ENCODE measurements around the gene GALM.
A peak's percentile ranks its signal among the peaks of the same experiment; 100 is the strongest.

The GALM gene

GRCh38 chr2:38656866-38657480, 8.9 kb upstream of the GALM start:
- Histone ChIP-seq H3K9me3 (ENCODE audit: control insufficient read depth, low read length) (no peaks in the 10 kb centered on the region), H3K4me3 (ENCODE audit: insufficient read depth, low read depth, low read length, poor library complexity, severe bottlenecking) (no peak overlapping the region), H3K27me3 (replicated peaks; ENCODE audit: control insufficient read depth, insufficient read depth, low read length, poor library complexity, severe bottlenecking) (no peaks in the 10 kb centered on the region), H3K4me1 (ENCODE audit: control insufficient read depth, insufficient read depth, low read length, poor library complexity, severe bottlenecking) (peaks cover 25% of the 10 kb centered on the region), H3K36me3 (ENCODE audit: control insufficient read depth, insufficient read depth, low read length) (no peaks in the 10 kb centered on the region), H3K27ac (ENCODE audit: insufficient read depth, low read length, poor library complexity, severe bottlenecking) (no peak overlapping the region)
- no peak for DNase-seq

- no peak for DNase-seq
- H3K9me3 ChIP-seq (ENCODE audit: control insufficient read depth, low read length) = no peaks in the 10 kb centered on the region
- H3K4me1 ChIP-seq (ENCODE audit: control insufficient read depth, insufficient read depth, low read length, poor library complexity, severe bottlenecking) = peaks cover 17% of the 10 kb centered on the region
- H3K36me3 ChIP-seq (ENCODE audit: control insufficient read depth, insufficient read depth, low read length) = no peaks in the 10 kb centered on the region
- no peaks in the 10 kb centered on the region for H3K27me3 ChIP-seq (replicated peaks; ENCODE audit: control insufficient read depth, insufficient read depth, low read length, poor library complexity, severe bottlenecking)
- no peak overlapping the region for H3K4me3 ChIP-seq (ENCODE audit: insufficient read depth, low read depth, low read length, poor library complexity, severe bottlenecking)
- no peak overlapping the region for H3K27ac ChIP-seq (ENCODE audit: insufficient read depth, low read length, poor library complexity, severe bottlenecking)
Measured at GRCh38 chr2:38658613-38659012, 7.3 kb upstream of the GALM start.

GRCh38 chr2:38659115-38659514, 6.8 kb upstream of the GALM start:
- Histone ChIP-seq H3K27ac (ENCODE audit: insufficient read depth, low read length, poor library complexity, severe bottlenecking) (no peak overlapping the region), H3K4me3 (ENCODE audit: insufficient read depth, low read depth, low read length, poor library complexity, severe bottlenecking) (no peak overlapping the region), H3K27me3 (replicated peaks; ENCODE audit: control insufficient read depth, insufficient read depth, low read length, poor library complexity, severe bottlenecking) (no peaks in the 10 kb centered on the region), H3K4me1 (ENCODE audit: control insufficient read depth, insufficient read depth, low read length, poor library complexity, severe bottlenecking) (peaks cover 12% of the 10 kb centered on the region), H3K36me3 (ENCODE audit: control insufficient read depth, insufficient read depth, low read length) (no peaks in the 10 kb centered on the region), H3K9me3 (ENCODE audit: control insufficient read depth, low read length) (no peaks in the 10 kb centered on the region)
- no peak for DNase-seq

GRCh38 chr2:38660282-38660681, 5.6 kb upstream of the GALM start:
- Histone ChIP-seq H3K36me3 (ENCODE audit: control insufficient read depth, insufficient read depth, low read length) (no peaks in the 10 kb centered on the region), H3K27ac (ENCODE audit: insufficient read depth, low read length, poor library complexity, severe bottlenecking) (no peak overlapping the region), H3K9me3 (ENCODE audit: control insufficient read depth, low read length) (no peaks in the 10 kb centered on the region), H3K4me3 (ENCODE audit: insufficient read depth, low read depth, low read length, poor library complexity, severe bottlenecking) (no peak overlapping the region), H3K27me3 (replicated peaks; ENCODE audit: control insufficient read depth, insufficient read depth, low read length, poor library complexity, severe bottlenecking) (no peaks in the 10 kb centered on the region), H3K4me1 (ENCODE audit: control insufficient read depth, insufficient read depth, low read length, poor library complexity, severe bottlenecking) (peaks cover 3% of the 10 kb centered on the region)
- no peak for DNase-seq

GRCh38 chr2:38661306-38661705, 4.6 kb upstream of the GALM start:
- H3K27me3 ChIP-seq (replicated peaks; ENCODE audit: control insufficient read depth, insufficient read depth, low read length, poor library complexity, severe bottlenecking) = no peaks in the 10 kb centered on the region
- no peak for DNase-seq
- no peaks in the 10 kb centered on the region for H3K36me3 ChIP-seq (ENCODE audit: control insufficient read depth, insufficient read depth, low read length)
- H3K4me1 ChIP-seq (ENCODE audit: control insufficient read depth, insufficient read depth, low read length, poor library complexity, severe bottlenecking) = peaks cover 11% of the 10 kb centered on the region
- H3K27ac ChIP-seq (ENCODE audit: insufficient read depth, low read length, poor library complexity, severe bottlenecking) = no peak overlapping the region
- H3K9me3 ChIP-seq (ENCODE audit: control insufficient read depth, low read length) = no peaks in the 10 kb centered on the region
- no peak overlapping the region for H3K4me3 ChIP-seq (ENCODE audit: insufficient read depth, low read depth, low read length, poor library complexity, severe bottlenecking)

- no peaks in the 10 kb centered on the region for H3K27me3 ChIP-seq (replicated peaks; ENCODE audit: control insufficient read depth, insufficient read depth, low read length, poor library complexity, severe bottlenecking)
- no peaks in the 10 kb centered on the region for H3K36me3 ChIP-seq (ENCODE audit: control insufficient read depth, insufficient read depth, low read length)
- H3K27ac ChIP-seq (ENCODE audit: insufficient read depth, low read length, poor library complexity, severe bottlenecking) = peak overlapping the region; percentile 83
- H3K9me3 ChIP-seq (ENCODE audit: control insufficient read depth, low read length) = no peaks in the 10 kb centered on the region
- DNase-seq = no peak
- H3K4me3 ChIP-seq (ENCODE audit: insufficient read depth, low read depth, low read length, poor library complexity, severe bottlenecking) = peak overlapping the region; percentile 52
- H3K4me1 ChIP-seq (ENCODE audit: control insufficient read depth, insufficient read depth, low read length, poor library complexity, severe bottlenecking) = peaks cover 37% of the 10 kb centered on the region
Measured at GRCh38 chr2:38666556-38666910, 619 bp downstream of the GALM start.

- no peak for DNase-seq
- Histone ChIP-seq H3K27me3 (replicated peaks; ENCODE audit: control insufficient read depth, insufficient read depth, low read length, poor library complexity, severe bottlenecking) (no peaks in the 10 kb centered on the region), H3K36me3 (ENCODE audit: control insufficient read depth, insufficient read depth, low read length) (no peaks in the 10 kb centered on the region), H3K9me3 (ENCODE audit: control insufficient read depth, low read length) (no peaks in the 10 kb centered on the region), H3K4me3 (ENCODE audit: insufficient read depth, low read depth, low read length, poor library complexity, severe bottlenecking) (peak overlapping the region; percentile 31), H3K4me1 (ENCODE audit: control insufficient read depth, insufficient read depth, low read length, poor library complexity, severe bottlenecking) (peaks cover 37% of the 10 kb centered on the region), H3K27ac (ENCODE audit: insufficient read depth, low read length, poor library complexity, severe bottlenecking) (peak overlapping the region; percentile 83)
Measured at GRCh38 chr2:38668092-38668491, 2.2 kb downstream of the GALM start.

GRCh38 chr2:38668779-38669479, 3.0 kb downstream of the GALM start:
- no peaks in the 10 kb centered on the region for H3K9me3 ChIP-seq (ENCODE audit: control insufficient read depth, low read length)

GRCh38 chr2:38671303-38671702, 5.4 kb downstream of the GALM start:
- no peak for DNase-seq
- Histone ChIP-seq H3K27ac (ENCODE audit: insufficient read depth, low read length, poor library complexity, severe bottlenecking) (no peak overlapping the region), H3K4me1 (ENCODE audit: control insufficient read depth, insufficient read depth, low read length, poor library complexity, severe bottlenecking) (peaks cover 29% of the 10 kb centered on the region), H3K36me3 (ENCODE audit: control insufficient read depth, insufficient read depth, low read length) (peaks cover 6% of the 10 kb centered on the region), H3K27me3 (replicated peaks; ENCODE audit: control insufficient read depth, insufficient read depth, low read length, poor library complexity, severe bottlenecking) (no peaks in the 10 kb centered on the region), H3K9me3 (ENCODE audit: control insufficient read depth, low read length) (no peaks in the 10 kb centered on the region), H3K4me3 (ENCODE audit: insufficient read depth, low read depth, low read length, poor library complexity, severe bottlenecking) (no peak overlapping the region)

More at GRCh38 chr2:38668779-38669479, 3.0 kb downstream of the GALM start:
- Histone ChIP-seq H3K4me1 (ENCODE audit: control insufficient read depth, insufficient read depth, low read length, poor library complexity, severe bottlenecking) (peaks cover 37% of the 10 kb centered on the region), H3K27me3 (replicated peaks; ENCODE audit: control insufficient read depth, insufficient read depth, low read length, poor library complexity, severe bottlenecking) (no peaks in the 10 kb centered on the region), H3K36me3 (ENCODE audit: control insufficient read depth, insufficient read depth, low read length) (no peaks in the 10 kb centered on the region), H3K4me3 (ENCODE audit: insufficient read depth, low read depth, low read length, poor library complexity, severe bottlenecking) (no peak overlapping the region), H3K27ac (ENCODE audit: insufficient read depth, low read length, poor library complexity, severe bottlenecking) (peak overlapping the region; percentile 83)
- no peak for DNase-seq

GRCh38 chr2:38671946-38672345, 6.0 kb downstream of the GALM start:
- peaks cover 11% of the 10 kb centered on the region for H3K36me3 ChIP-seq (ENCODE audit: control insufficient read depth, insufficient read depth, low read length)
- no peak overlapping the region for H3K4me3 ChIP-seq (ENCODE audit: insufficient read depth, low read depth, low read length, poor library complexity, severe bottlenecking)
- no peaks in the 10 kb centered on the region for H3K27me3 ChIP-seq (replicated peaks; ENCODE audit: control insufficient read depth, insufficient read depth, low read length, poor library complexity, severe bottlenecking)
- peaks cover 27% of the 10 kb centered on the region for H3K4me1 ChIP-seq (ENCODE audit: control insufficient read depth, insufficient read depth, low read length, poor library complexity, severe bottlenecking)
- no peaks in the 10 kb centered on the region for H3K9me3 ChIP-seq (ENCODE audit: control insufficient read depth, low read length)
- no peak overlapping the region for H3K27ac ChIP-seq (ENCODE audit: insufficient read depth, low read length, poor library complexity, severe bottlenecking)
- no peak for DNase-seq

Data from effector memory CD4-positive, alpha-beta T cell (primary cell).